HG02938 (cell line): Measurements from ENCODE around the gene DMD.
A peak's percentile ranks its signal among the peaks of the same experiment; 100 is the strongest.

Source experiments
- ATAC-seq: cut with Tn5 transposase; IDR thresholded peaks from one replicate; pipeline ENCODE4 v1.9.1; 2021; ENCODE audit warnings: mild to moderate bottlenecking, moderate library complexity; ENCODE audit not compliant: unreplicated experiment

The DMD gene

DNA sequence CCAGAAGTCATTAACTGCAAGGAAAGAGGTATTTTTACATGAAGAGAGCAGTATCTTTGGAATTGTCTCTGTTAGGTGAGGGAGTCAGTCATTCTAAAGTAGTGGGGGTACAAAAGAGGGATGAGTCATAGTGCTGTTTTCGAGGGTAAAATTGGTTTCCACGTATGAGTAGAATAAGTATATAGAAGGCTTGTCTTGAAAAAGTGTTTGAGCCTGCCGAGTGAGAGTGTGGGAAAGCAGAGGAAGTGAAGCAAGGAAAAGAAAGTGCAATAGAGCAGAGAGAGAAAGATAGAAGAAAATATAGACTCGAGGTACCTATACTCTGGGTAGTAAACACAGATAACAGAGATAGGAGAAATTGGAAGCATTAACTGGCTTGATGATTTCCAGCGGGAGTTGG is 696.4 kb downstream of the DMD start:
- ATAC-seq: peak; percentile 95

- no peak for ATAC-seq
Observed at GRCh38 chrX:32501606-32502005, 709.7 kb downstream of the DMD start.

DNA sequence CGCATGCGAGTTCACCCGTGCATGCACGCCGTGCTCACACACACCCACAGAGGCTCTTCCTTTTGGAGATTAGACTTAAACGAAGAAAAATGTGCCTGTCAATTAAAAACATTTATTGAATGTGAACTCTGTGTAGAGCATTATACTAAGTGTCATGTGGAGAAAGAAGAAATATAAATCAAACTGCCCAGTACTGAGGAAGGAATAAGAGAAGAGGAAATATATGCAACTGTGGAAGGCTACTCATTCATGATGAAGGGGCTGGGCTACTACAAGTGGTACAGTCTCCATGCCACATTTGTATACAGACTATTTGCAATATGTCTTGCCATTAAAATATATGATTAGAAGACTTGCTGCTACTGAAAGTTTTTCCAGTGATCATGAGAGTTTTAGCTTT is 714.7 kb downstream of the DMD start:
- no peak for ATAC-seq

DNA sequence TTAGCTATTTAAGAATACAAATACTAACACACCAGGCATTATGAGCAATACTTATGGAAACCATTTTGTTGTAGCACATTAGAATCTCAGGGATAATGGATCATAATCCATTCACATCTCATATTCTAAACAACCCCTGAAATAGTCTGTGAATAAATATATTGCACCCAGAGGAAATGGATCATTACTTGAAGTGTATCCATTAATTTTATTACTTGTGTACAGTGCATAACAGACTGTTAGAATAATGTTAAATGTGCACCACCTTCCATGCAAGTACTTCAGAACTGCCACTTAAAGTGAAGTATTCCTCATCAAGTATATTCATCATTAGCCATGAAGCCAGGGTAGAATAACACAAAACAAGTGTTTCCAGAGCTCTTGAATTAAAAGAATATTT is 715.5 kb downstream of the DMD start:
- ATAC-seq: no peak

DNA sequence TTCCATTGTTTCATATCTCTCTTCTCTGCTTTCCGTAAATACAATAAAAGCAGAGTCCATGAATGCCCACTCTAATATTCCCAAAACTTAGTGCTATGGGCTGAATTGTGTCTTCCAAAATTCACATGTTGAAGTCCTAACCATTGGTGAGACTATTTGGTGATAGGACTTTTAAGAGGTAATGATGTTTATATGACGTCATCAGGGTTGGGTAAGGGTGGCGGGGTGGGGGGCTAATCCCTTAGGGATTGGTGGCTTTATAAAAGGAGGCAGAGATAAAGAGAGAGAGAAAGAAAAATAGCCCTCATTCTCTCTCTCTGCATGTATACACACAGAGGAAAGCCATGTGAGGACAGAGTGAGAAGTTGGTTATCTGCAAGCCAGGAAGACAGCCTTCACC is 722.2 kb downstream of the DMD start:
- ATAC-seq: no peak

DNA sequence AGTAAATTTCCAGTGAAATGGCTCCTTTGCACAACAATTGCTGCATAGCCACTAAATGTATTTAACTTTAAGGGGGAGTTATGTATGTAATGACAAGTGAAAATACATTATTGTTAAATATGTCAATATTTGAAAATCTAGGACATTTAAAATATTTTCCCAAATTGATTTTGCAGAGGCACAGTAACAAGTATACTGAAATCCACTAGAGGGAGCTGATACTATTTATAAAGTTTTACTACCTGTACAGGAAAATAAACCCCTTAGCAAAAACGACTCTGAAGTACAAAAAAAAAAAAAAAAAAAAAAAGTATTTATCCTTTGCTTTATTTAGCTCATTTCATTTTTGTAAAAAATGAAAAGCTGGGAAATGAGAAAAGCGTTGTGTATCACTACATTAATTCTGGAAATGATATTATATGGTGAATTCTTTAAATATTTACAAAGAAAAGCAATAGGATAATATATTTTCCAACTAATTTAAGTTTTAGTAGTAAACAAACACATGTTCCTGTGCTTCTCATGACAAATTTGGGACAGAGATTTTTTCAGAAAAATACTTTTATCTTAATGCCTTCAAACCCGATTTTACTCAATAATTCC is 727.7 kb downstream of the DMD start:
- ATAC-seq: no peak

GRCh38 chrX:32480019-32480418 is 731.3 kb downstream of the DMD start:
- ATAC-seq: no peak

DNA sequence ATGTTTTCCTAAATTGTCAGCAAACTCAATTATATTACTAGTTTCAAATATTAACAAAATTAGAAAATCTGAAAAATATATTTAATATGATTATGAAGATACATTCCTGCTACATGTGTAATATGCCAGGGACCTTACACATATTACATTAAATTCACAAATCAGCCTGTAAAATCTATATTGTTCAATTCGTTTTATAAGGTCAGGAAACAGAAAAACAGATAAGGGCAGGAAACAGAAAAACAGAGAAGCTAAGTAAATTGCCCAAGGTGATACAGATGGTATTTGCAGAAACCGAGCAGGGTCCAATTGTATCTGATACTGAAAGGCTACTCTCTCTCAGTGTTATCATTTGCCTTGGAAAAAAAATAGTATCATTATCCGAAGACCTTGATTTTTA is 739.0 kb downstream of the DMD start:
- no peak for ATAC-seq

- no peak for ATAC-seq
Observed at GRCh38 chrX:32455704-32456103, 755.6 kb downstream of the DMD start.

DNA sequence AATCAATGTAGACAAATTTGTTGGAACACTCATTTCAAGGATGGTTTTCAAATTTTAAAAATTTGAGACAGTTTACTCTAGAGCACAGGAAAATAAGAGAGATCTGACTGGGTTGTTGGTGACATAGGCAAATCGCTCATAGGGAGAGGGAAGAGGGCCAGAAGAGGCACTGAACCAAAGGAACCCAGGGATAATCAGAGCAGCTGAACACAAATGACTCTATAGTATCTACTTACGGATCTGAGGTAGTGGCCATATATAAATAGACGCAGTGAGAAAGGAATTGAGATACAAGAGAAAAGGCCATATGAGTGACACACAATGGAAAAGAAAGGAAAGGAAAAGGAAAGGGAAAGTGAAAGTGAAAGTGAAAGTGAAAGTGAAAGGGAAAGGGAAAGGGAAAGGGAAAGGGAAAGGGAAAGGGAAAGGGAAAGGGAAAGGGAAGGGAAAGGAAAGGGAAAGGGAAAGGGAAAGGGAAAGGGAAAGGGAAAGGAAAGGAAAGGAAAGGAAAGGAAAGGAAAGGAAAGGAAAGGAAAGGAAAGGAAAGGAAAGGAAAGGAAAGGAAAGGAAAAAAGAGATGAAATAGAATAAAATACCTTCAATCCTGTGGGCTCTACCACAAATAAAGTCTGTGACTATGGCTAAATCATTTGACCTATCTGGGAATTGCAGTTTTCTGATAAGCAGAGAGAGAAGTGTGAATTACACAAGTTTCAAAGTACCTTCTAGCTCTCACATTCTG is 759.2 kb downstream of the DMD start:
- ATAC-seq: no peak

GRCh38 chrX:32448945-32449344 is 762.4 kb downstream of the DMD start:
- ATAC-seq: peak; percentile 59

DNA sequence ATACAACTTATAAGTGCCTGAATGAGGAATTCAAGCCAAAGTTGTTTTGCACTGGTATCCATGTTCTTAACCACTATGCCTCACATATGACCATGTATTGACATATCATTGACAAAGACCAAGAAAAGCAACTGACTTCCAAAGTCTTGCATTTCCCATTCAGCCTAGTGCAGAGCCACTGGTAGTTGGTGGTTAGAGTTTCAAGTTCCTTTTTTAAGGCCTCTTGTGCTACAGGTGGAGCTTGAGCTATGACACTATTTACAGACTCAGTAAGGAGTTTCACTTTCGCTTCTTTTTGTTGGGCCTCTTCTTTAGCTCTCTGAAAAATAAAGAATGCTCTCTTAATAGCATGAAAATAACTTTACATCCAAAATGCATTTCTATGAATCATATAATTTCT is 763.0 kb downstream of the DMD start:
- peak; percentile 99 for ATAC-seq

DNA sequence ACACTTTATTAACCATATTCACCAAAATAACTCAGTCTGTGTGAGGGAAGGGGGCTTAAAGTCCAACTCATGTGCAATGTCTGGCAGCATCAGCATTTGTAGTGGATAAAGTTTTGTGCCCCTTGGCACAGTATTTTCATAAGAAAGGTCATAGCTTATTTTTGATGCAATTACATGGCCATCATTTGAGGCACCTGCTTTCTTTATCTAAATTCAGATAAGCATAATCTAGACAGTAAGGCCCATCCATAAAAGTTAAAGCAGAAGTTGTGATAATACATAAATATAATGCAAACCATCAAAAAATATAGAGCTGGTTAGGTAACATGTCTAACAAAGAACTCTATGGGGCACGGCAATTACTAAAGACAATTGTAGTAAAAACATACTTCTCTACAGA is 763.7 kb downstream of the DMD start:
- ATAC-seq: no peak

DNA sequence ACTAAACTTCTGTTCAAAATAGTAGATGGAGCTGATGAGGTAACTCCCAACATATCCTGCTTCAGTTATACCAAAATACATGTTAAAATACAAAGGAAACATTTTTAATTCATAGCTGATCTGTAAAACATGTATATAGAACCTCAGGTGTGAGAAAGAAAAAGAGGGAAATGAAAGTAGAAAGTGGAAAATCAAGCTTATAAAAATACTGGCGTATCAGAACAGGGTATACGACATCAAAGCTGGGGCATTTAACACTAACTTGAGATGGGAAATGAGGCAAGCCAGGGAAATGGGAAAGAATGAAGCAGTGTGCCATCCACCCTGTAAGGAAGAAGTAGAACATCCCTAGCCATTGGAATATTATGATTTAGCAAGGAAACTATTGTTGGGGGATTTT is 767.5 kb downstream of the DMD start:
- no peak for ATAC-seq

- no peak for ATAC-seq
Observed at GRCh38 chrX:32421266-32421665, 790.1 kb downstream of the DMD start.

DNA sequence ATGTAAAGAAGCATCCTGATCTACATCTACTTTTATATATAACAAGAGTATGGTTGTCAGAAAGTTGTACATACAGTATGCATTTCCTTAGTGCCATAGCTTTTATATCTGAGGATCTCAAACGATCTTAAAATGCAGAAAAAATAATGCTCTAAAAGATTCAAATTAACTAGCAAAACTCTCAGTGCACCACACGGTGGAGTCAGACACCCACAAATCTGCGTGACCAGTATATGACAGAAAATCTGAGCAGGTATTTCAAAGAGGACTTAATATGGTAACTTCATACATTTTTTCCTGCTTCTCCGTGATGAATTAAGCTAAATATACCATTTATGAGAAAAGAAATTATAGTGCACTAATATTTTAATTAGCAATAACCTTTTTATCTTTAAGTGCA is 803.0 kb downstream of the DMD start:
- ATAC-seq: peak; percentile 79

DNA sequence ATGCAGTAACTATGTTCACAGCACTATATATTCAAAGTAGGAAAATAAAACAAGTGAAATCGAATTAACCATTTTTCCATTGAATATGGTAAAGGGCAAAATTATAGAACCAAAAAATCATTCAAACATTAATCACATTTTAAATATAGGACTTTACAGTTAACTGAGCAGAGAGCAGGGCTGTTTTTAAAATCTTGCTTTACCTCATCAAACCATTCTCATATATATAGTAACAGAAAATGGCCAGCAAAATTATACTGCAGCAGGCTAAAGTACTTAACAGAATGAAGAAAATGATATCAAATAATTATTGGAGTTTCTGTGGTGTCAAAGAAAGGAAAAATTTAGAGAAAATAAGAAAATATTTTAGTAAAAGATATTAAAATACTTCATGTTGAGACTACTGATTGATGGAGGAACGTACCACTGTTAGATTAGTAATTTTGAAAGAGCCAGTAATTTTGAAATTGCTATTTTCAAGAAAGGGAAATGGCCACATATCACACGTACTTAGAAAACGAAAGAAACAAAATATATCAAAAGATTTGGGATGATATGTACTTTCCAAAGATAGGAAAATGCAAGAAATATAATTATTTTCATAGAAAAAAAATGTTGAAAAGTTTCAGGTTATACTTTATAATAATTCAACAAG is 813.7 kb downstream of the DMD start:
- peak; percentile 90 for ATAC-seq

DNA sequence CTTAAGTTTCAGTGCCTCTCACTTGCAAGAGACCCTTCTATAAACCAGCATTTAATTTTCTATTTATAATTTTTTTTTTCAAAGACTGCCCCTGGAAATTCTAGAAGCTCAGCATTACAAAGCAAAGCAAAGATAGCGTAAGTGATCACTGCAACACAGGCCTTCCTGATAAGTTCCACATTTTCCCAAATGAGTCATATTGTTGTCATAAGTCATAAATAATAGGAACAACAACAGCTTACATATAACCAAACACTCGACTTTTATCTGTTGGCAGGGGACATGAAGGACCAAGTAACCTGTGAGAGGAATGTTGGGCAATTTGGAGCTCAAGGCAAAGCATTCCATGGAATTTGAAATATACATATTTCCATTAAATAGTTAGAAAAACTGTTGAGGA is 815.5 kb downstream of the DMD start:
- no peak for ATAC-seq

- ATAC-seq: no peak
Observed at GRCh38 chrX:32392655-32393054, 818.7 kb downstream of the DMD start.

- no peak for ATAC-seq
Observed at GRCh38 chrX:32370456-32371205, 840.7 kb downstream of the DMD start.

GRCh38 chrX:32293962-32294700 is 917.2 kb downstream of the DMD start:
- ATAC-seq: no peak
